HG03442 (cell line): ENCODE measurements around the gene ACOT8.
"Not testable (repeated sequence)": the region's sequence is repeated elsewhere in the genome, so short reads cannot be mapped to it uniquely, and the experiment has no call there.

Experiments
- ATAC-seq: cut with Tn5 transposase; IDR thresholded peaks from one replicate; pipeline ENCODE4 v1.9.1; 2021; ENCODE audit warnings: mild to moderate bottlenecking, moderate library complexity; ENCODE audit not compliant: unreplicated experiment

ACOT8 gene

GRCh38 chr20:45797955-45798354 is 59.2 kb downstream of the ACOT8 start:
- ATAC-seq, result not testable (repeated sequence)

- ATAC-seq, result not testable (repeated sequence)
Observed at GRCh38 chr20:45797510-45797909, 59.7 kb downstream of the ACOT8 start.

DNA sequence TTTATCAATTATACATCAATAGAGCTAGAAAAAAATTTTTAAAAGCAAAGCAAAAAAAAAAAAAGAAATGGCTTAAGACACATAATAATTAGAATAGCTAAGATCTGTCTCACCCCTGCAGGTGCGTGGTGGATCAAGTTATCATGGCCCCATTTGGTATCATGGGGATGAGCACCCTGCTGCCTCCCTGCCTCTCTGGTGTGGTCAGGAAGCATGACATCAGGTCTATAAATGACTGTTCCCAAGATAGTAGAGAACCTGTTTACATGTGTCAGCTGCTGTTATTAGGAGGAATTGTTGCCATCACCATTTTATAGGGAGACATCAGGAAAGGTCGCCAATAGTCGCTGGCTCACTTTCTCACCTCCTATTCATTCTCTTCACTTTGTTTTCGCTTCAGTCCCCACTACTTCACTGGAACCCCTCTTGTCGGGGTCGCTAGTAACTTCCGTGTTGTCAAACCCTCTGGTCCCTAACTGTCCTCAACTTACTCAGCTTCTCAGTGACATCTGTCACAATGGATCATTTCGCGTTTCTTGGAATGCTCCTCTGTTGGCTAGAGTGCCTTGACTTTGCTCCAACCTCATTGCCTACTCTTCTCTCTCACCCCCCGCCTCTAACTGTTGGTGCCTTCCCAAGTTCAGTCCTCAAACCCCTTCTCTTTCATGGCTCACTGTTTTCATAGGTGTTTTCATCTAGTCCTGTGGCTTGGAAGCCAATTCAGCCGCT is 60.7 kb downstream of the ACOT8 start:
- ATAC-seq, result no peak

GRCh38 chr20:45792317-45793118 is 64.7 kb downstream of the ACOT8 start:
- ATAC-seq, result no peak
